HG03442 (cell line): ENCODE results near the gene MAP2K4.
A peak's percentile ranks its signal among the peaks of the same experiment; 100 is the strongest.
"Not testable (repeated sequence)": the region's sequence is repeated elsewhere in the genome, so short reads cannot be mapped to it uniquely, and the experiment has no call there.

ENCODE experiments used
- ATAC-seq: cut with Tn5 transposase; IDR thresholded peaks from one replicate; pipeline ENCODE4 v1.9.1; 2021; ENCODE audit warnings: mild to moderate bottlenecking, moderate library complexity; ENCODE audit not compliant: unreplicated experiment

The MAP2K4 gene

DNA sequence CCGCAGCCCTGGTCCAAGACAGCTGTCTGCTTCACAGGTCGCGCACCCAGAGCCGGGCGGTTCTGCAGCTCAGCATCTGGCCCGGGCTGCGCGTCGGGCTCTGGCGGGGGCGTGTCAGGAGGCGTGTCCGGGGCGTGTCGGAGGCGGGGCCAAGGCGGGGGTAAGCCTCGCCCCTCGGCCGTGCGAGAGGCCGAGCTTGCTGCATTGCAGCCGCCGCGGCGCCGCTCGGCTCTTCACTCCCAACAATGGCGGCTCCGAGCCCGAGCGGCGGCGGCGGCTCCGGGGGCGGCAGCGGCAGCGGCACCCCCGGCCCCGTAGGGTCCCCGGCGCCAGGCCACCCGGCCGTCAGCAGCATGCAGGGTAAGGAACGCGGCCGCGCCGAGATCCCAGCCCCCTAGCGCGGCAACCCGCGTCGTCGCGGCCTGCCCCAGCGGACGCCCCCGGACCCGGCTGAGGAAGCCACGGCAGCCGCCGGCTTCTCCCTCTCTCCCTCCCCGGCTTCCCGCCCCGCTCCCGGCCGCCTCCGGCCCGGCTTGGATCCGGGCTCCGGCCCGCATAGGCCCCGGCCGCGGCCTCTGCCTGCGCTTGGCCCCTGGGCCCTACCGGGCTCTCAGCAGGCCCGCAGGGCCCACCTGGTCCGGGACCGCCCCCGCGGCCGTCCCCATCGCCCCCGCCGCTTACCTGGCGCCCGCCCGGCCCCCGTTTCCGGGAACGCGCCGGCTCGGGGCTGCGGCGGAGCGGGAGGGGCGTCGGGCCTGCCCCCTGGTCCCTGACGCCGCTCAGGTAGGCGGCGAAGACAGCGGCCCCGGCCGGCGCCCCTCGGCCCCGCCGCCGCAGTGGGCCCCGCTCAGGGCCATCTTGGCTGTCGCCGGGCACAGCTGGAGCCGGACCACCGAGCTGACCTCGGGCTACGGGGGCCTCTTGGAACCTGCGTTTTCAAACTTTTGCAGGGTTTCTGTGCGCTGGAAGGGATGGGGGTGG lies at the start of gene MAP2K4:
TSS of gene MAP2K4 (plus strand) at position 236 of the 981 bp plus-strand sequence. CDS start at position 246, 10 bp downstream.
- peak; percentile 87 for ATAC-seq

DNA sequence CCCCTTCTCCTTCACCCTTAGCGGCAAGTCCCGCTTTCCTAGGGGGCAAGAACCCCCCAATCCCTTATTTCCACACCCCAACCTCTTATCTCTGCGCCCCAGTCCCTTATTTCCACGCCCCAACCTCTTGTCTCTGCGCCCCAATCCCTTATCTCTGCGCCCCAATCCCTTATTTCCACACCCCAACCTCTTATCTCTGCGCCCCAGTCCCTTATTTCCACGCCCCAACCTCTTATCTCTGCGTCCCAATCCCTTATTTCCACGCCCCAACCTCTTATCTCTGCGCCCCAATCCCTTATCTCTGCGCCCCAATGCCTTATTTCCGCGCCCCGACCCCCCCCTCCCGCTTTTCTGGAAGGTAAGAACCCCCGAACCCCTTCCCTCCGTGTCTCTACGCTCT lies 47.9 kb upstream of the MAP2K4 start:
- not testable (repeated sequence) for ATAC-seq

DNA sequence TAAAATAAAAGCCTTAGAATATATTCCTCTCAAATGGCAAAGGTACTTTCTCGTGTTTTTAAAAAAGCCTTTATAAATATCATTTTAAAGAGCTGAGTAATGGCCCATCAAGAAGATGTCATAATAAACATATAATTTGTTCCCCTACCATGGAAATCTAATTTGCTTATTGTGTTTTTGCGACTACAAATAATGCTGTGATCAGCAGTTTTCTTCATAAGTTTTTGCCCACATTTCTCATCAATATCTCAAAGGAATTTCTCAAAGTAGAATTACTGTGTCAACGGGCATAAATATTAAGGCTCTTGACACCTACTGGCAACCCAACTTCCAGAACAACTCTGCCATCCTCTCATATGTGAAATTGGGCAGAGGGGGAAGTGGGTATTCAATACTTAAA lies 40.9 kb upstream of the MAP2K4 start:
- no peak for ATAC-seq

DNA sequence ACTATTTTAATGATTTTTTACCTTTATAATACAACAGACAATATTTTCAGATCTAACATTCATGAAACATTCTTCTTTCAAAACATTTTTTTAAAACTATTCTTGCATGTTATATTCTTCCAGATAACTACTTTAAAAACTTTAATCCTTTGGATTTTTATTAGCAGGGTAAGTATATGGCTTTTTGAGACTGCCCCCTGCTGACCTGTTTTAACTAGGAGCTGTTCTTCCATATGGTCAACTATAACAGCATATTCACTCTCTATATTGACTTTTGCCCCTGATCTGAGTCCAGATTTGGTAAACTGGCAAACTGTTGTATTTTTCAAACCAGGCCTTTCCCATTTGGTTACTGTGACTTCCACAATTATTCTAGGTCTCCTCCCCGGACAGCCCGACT lies 39.9 kb upstream of the MAP2K4 start:
- ATAC-seq: no peak

DNA sequence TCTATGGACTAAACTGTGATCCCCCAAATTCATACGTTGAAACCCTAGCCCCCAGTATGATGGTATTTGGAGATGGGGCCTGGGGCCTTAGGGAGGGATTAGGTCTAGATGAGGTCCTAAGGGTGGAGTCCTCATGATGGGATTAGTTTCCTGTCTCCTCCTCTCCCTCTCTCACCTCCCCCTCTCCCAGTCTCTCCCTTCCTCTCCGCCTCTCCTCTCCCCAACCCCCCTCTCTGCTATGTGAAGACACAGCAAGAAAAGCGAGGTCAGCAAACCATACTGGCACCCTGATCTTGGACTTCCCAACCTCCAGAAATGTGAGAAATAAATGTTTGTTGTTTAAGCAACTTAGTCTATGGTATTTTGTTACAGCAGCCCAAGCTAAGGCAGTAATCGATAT lies 38.8 kb upstream of the MAP2K4 start:
- ATAC-seq: no peak

DNA sequence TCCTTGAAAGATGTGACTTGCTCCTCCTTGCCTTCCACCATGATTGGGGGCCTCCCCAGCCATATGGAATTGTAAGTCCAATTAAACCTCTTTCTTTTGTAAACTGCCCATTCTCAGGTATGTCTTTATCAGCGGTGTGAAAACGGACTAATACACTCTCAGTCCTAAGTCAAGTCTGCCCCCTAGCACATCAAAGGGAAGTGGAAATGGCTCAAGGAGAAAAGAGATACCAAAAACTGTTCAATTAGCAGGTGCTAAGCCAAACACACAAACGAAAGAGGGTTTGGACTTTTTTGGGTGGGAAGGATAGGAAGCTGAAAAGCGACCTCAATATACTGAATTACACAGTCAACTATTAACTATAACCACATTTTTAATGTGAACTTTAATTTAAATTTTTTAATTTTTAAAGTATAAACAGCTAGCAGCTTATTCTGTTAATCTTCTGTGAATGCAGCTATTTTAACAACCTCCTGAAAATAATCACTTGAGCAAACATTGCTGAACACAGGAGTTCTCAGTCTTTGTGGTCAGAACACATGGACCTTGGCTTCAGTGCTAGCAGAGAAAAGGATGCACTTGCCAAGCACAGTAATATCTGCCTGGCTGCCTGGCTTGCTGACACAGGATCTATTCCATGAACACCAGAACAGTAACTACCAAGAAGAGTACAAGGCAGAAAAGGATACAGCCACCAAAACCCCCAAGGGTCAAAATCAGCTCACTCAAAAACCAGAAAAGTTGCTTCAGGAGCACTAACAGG lies 34.3 kb upstream of the MAP2K4 start:
- no peak for ATAC-seq

DNA sequence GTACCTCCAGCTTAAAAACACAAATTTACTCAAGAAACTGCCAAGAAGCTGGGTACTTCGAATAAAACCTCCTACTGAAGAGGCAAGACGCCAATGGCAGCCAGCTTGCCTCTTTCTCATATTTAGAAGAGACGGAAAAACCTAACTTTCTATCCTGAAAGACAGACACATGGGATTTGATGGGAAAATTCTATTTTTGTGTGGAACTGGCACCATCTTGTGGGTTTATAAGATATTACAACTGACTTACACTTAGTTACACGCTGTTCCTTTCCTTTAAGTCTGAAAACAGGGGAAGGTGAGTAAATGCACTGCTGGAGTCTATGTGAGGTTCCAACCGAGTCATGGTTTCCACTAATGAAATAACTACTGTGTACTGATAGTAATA lies 33.7 kb upstream of the MAP2K4 start:
- ATAC-seq: no peak

DNA sequence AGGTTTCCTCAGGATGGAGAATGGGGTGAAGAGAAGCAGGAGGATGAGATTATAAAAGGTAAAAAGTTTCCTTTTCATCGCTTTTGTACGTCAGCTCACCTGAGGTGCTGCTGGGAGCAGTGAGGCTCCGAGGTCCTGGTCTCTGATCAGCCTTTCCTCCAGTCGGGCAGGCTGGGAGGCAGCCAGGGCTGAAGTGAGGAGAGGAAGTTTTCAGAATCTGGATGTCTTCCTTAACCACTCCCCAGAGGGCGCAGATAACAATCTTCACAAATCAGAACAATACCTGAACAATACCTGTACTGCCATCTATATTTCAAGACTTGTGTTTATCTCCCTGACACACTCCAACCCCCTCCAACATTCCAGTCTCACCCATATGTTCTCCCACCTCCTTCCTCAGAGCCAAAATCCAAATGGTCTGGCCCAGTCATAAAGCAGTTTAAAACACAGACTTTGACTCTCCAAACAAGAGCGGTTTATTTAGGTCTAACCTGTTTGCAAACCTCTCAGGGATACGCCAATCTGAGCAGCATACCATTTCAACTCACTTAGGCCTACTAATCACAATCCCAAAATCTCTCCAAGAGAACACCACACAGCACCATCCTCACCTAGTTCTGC lies 30.2 kb upstream of the MAP2K4 start:
- ATAC-seq: no peak

DNA sequence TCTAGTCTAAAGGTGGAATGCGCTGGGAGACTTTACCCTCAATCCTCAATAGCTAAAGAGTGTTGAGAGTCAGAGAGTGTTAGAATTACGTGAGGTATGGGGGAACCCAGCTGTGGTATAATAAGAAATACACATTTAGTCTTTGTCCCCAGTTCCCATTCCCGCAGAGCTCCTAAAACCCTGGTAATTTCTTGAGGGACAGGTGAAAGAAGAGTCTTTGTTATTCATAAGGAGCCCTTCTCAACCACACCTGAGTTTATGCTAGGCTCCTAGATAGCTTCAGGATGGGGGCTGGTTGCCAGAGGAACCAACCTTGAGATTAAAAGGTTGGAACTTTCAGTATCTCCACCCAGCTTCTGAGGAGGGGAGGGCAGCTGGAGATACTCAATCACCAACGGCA lies 29.2 kb upstream of the MAP2K4 start:
- ATAC-seq: no peak

DNA sequence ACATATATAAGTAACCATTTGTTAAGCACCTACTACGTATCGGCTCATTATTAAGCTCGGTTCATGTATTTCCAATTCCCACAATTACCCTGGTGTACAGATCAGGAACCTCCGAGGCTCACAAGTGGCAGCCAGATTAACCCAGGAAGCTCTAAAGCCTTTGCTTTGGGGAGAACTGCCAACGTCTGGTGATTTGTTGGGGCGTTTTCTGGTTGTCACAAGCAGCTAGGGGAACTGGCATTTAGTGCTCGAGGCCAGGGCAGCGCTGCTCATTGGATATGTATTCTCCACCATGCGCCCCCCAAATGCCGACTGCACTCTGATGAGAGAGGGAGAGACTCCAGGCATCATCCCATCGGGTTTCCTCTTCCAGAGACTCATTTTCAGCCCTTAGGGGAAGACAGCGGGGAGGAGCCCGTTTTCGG lies 23.9 kb upstream of the MAP2K4 start:
- ATAC-seq: peak; percentile 29

DNA sequence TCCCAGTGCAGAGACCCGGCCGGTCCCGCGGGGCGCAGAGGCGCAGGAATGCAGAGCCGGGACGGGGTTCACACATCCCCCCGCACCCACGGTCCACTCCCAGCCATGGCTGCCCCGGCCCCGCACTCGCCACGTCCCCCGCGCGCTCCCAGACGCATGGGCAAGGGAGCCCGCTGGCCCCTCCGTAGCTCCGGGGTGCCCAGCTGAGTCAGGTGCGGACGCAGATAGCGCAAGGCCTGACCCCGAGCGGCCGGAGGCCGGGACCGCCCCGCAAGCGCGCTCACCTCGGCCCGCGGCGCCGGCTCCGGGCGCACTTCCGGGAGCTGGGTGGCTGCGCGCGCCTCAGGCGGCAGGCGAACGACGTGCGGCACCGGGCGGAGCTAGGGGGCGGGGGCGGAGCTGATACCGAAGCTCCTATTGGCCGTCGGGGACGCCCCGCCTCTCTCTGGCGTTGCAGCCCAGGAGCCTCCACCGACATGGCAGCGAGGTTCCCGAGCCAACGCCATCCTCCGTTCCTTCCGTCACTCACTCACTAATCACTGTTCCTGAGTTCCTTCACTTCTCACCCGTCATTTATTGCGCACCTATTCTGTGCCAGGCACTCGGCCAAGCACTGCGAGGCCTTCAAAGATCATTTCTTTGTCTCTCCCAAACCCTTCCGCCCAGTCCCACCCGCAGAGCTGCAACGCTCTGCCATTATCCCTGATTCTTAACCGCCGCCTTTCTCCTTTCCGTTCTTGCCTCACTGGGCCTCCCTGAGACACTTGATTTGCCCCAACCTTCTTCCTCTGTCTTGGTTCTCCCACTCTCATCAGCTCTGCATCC lies 23.3 kb upstream of the MAP2K4 start, which contains the start of gene ZNF18:
TSS of gene ZNF18 (minus strand) at position 329 of the 825 bp plus-strand sequence. CDS start 4,646 bp downstream, outside the sequence.
- ATAC-seq: peak; percentile 92

DNA sequence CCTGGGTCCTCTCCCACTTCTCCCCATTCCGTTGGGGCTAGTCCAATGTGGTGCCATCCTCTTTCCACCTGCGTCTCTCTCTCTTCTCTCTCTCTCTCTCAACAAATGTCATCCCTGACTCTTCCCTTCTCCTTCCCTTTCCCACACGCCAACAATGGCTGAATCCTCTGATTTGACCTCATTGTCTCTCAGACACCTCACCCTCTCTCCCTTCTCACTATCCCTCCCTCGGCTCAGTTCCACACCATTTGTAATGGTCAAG lies 22.8 kb upstream of the MAP2K4 start:
- no peak for ATAC-seq

DNA sequence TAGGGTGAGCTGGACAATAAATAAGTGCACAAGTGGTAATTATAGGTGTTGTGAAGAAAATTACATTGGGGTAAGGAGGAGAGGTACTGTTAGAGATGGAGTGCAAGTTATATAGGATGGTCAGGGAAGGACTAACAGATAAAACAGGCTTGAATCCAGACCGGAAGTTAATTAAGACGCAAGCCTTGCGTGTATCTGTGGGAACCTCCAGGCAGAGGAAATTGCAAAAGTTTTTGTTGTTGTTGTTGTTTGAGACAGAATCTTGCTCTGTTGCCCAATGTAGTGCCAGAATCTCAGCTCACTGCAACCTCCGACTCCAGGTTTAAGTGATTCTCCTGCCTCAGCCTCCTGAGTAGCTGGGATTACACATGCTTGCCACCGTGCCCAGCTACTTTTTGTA lies 21.0 kb upstream of the MAP2K4 start:
- no peak for ATAC-seq

DNA sequence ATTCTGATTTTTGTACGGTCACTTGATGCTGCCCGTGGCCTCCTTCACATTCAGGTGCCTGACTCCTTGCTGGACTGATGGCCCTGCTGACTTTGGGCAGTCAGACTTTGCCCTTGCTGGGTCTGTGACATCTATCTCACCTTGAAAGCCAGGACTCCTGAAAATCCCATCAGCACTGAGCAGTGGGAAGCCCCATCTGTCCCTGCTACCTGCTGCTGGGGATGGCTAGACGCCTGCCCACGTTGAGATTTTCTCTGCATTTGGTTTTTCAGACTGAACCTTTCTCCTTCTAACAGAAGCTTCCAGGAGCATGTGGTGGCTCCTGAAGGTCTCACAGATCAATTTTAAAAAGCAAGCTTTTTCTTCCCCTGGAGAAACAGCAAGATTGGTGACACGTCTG lies 13.2 kb upstream of the MAP2K4 start:
- ATAC-seq: no peak

DNA sequence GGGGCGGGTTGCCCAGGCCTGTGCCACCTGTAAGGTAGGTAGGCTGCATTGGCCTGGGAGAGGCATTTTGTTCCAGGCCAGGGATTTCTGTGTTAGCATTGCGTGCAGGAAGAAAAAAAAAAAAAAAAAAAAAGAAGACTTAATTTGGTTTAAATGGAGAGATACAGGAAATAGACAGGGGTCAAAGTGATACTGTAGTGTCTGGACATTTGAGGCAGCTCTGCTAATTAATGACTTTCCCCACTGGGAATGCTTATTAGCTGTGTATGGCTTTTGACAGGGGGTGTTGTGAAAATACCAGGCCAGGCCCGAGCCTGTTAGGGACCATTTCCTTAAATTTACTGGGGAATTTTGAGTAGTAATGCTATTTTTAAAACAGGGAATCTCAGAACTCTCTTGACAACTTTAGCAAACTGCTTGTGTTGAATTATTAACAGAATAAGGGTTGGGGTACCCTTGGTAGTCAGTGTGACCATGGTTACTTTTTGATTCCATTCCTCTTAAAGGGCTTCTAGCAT lies 1.0 kb downstream of the MAP2K4 start:
- no peak for ATAC-seq

DNA sequence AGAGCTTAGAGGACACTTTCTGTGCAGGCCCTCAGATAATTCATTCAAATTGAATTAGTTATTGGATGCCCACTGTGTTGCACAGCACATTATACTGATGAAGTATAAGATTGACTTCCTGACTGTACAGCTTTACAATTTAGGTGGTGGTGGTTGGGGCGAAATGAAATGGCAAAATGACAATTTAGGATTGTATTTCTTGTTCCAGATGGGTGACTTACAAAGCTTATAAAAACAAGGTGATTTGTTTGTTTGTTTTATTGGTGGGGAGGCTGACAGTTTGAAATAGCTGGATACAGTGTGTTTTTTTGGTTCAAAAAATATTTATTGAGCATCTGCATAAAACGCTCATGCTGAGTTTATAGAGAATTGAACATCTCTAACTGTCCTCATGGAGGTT lies 1.6 kb downstream of the MAP2K4 start:
- no peak for ATAC-seq

DNA sequence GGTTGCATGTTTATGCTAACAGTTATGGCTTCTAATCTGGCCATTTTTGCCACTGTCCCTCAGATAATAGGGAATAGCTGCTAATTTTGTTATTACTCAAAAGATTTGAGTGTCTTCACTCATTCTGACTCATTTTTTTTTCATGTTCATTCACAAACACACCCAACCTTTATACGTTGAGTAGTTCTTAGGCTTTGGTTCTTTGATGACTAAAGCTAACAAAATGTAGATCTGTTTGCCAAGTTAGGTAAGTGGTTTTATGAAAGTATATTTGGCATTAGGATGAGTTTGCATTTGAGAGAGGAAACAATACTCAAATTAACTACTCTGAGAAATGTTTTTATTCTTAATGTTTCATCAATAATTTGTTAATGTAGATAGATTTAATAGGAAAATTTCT lies 3.6 kb downstream of the MAP2K4 start:
- ATAC-seq: no peak

DNA sequence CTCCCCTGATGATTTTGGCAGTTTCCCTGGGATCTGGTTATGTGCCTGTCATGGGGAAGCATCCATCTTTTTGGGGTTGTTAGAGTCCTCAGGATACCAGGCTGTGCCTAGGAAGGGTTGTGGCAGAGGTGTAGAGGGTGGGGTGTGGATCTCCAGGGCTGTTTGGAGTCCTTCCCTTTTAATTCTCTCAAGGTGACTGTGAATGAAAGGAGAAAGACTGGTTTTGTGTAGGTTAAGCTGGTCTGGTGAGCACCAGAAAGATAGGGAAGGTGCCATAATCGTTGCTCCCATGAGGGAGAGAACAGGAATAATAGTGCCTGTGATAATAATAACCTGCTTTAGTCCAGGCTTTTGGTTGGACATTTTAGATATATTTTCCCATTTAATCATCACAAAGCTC lies 7.0 kb downstream of the MAP2K4 start:
- ATAC-seq: no peak

DNA sequence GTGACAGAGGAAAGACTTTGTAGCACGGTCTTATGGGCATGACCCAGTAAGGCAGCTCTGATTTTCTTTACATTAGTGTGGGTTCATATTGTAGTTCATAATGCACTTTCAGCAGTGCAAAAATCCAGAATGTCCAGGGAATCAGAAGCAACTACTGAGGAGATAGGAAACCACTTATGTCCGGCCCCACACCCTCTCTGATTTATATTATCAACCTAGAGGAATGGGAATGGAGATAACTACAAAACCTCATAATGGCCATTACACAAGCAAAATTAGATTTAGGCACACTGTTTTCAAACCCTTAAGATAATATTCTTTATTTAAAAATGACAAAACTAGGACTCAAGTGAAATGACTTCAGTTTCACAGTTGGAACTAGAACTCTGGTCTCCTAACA lies 7.9 kb downstream of the MAP2K4 start:
- ATAC-seq: no peak

DNA sequence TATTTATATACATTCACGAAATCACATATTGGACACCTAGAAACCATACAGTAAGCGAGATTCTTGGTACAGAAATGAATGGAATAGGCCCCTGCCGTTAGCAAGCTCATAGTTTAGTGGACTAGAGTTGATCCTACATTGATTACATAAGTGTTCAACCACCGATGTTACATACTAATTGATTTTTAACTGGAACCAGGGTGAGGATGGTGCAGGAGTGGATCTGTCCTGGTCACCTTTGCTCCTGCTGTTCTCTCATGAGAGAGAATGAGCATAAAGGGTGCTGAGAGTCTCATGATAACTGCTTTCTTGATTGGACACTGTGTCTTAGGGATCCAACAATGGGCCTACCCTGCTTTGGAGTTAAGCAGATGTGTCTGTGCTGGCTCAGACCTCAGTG lies 13.9 kb downstream of the MAP2K4 start:
- no peak for ATAC-seq

DNA sequence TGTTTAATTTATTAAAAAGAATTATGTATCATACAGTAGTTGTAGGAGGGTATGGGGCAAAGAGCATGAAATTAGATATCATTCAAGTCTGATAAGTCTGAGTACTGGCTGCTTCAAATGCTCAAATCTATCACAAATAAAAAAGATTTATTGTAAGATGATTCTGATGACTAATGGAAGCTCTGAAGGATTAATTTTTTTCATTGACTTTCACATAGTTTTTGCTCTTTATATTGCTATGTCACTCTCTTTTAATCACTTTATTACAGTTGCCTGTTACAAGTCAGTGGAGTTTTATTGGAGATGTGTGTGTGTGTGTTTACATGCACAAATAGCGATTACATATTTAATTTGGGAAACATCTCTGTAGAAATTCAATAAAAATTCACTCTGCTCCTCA lies 15.0 kb downstream of the MAP2K4 start:
- ATAC-seq: no peak
